Measurements from ENCODE around the gene PRR23E.

Gene PRR23E

GRCh38 chr3:127192576-127193232 lies at the start of gene PRR23E:
Gene PRR23E (plus strand): TSS chr3:127193131. CDS start chr3:127196686, 3,555 bp downstream.
- Histone ChIP-seq H3K4me1 (ENCODE audit: insufficient read depth, low read length) (no peaks in the 10 kb centered on the region), H3K9ac (ENCODE audit: low read length) (no peak within 1 kb of the TSS), H3K27ac (ENCODE audit: low read depth, low read length) (no peak within 1 kb of the TSS), H3K27me3 (ENCODE audit: control insufficient read depth in 1 of 2, insufficient read depth in 2 of 2, low read length in 2 of 2) (no peaks in the 10 kb centered on the region), H3K9me3 (ENCODE audit: low read length) (peaks cover 5% of the 10 kb centered on the region), H3K36me3 (ENCODE audit: insufficient read depth, low read length) (no peaks in the 10 kb centered on the region), H3K4me3 (ENCODE audit: low read depth in 1 of 2, low read length in 2 of 2) (no peak within 1 kb of the TSS)

- H3K9me3 ChIP-seq (ENCODE audit: low read length), result no peaks in the 10 kb centered on the region
- H3K27me3 ChIP-seq (ENCODE audit: control insufficient read depth in 1 of 2, insufficient read depth in 2 of 2, low read length in 2 of 2), result no peaks in the 10 kb centered on the region
- H3K27ac ChIP-seq (ENCODE audit: low read depth, low read length), result no peak overlapping the region
- H3K4me1 ChIP-seq (ENCODE audit: insufficient read depth, low read length), result no peaks in the 10 kb centered on the region
- H3K36me3 ChIP-seq (ENCODE audit: insufficient read depth, low read length), result no peaks in the 10 kb centered on the region
- H3K4me3 ChIP-seq (ENCODE audit: low read depth in 1 of 2, low read length in 2 of 2), result no peak overlapping the region
- H3K9ac ChIP-seq (ENCODE audit: low read length), result no peak overlapping the region
Observed at GRCh38 chr3:127143172-127143571, 49.8 kb upstream of the PRR23E start.

GRCh38 chr3:127144631-127145030 lies 48.3 kb upstream of the PRR23E start:
- H3K4me1 ChIP-seq (ENCODE audit: insufficient read depth, low read length), result no peaks in the 10 kb centered on the region
- H3K27ac ChIP-seq (ENCODE audit: low read depth, low read length), result no peak overlapping the region
- no peak overlapping the region for H3K4me3 ChIP-seq (ENCODE audit: low read depth in 1 of 2, low read length in 2 of 2)
- H3K36me3 ChIP-seq (ENCODE audit: insufficient read depth, low read length), result no peaks in the 10 kb centered on the region
- H3K9ac ChIP-seq (ENCODE audit: low read length), result no peak overlapping the region
- no peaks in the 10 kb centered on the region for H3K27me3 ChIP-seq (ENCODE audit: control insufficient read depth in 1 of 2, insufficient read depth in 2 of 2, low read length in 2 of 2)
- H3K9me3 ChIP-seq (ENCODE audit: low read length), result no peaks in the 10 kb centered on the region

- H3K9ac ChIP-seq (ENCODE audit: low read length), result no peak overlapping the region
Observed at GRCh38 chr3:127145266-127145665, 47.7 kb upstream of the PRR23E start.

GRCh38 chr3:127147291-127147885 lies 45.5 kb upstream of the PRR23E start:
- no peaks in the 10 kb centered on the region for H3K27me3 ChIP-seq (ENCODE audit: control insufficient read depth in 1 of 2, insufficient read depth in 2 of 2, low read length in 2 of 2)
- H3K9me3 ChIP-seq (ENCODE audit: low read length), result no peaks in the 10 kb centered on the region
- H3K4me1 ChIP-seq (ENCODE audit: insufficient read depth, low read length), result no peaks in the 10 kb centered on the region
- H3K27ac ChIP-seq (ENCODE audit: low read depth, low read length), result no peak overlapping the region
- no peak overlapping the region for H3K9ac ChIP-seq (ENCODE audit: low read length)
- no peaks in the 10 kb centered on the region for H3K36me3 ChIP-seq (ENCODE audit: insufficient read depth, low read length)
- no peak overlapping the region for H3K4me3 ChIP-seq (ENCODE audit: low read depth in 1 of 2, low read length in 2 of 2)

More at GRCh38 chr3:127145266-127145665, 47.7 kb upstream of the PRR23E start:
- Histone ChIP-seq H3K36me3 (ENCODE audit: insufficient read depth, low read length) (no peaks in the 10 kb centered on the region), H3K27ac (ENCODE audit: low read depth, low read length) (no peak overlapping the region), H3K27me3 (ENCODE audit: control insufficient read depth in 1 of 2, insufficient read depth in 2 of 2, low read length in 2 of 2) (no peaks in the 10 kb centered on the region), H3K4me1 (ENCODE audit: insufficient read depth, low read length) (no peaks in the 10 kb centered on the region), H3K9me3 (ENCODE audit: low read length) (no peaks in the 10 kb centered on the region), H3K4me3 (ENCODE audit: low read depth in 1 of 2, low read length in 2 of 2) (no peak overlapping the region)

- no peaks in the 10 kb centered on the region for H3K36me3 ChIP-seq (ENCODE audit: insufficient read depth, low read length)
- H3K9me3 ChIP-seq (ENCODE audit: low read length), result no peaks in the 10 kb centered on the region
- no peaks in the 10 kb centered on the region for H3K4me1 ChIP-seq (ENCODE audit: insufficient read depth, low read length)
- H3K27me3 ChIP-seq (ENCODE audit: control insufficient read depth in 1 of 2, insufficient read depth in 2 of 2, low read length in 2 of 2), result no peaks in the 10 kb centered on the region
- H3K9ac ChIP-seq (ENCODE audit: low read length), result no peak overlapping the region
- H3K27ac ChIP-seq (ENCODE audit: low read depth, low read length), result no peak overlapping the region
- H3K4me3 ChIP-seq (ENCODE audit: low read depth in 1 of 2, low read length in 2 of 2), result no peak overlapping the region
Observed at GRCh38 chr3:127149621-127150310, 43.2 kb upstream of the PRR23E start.

- H3K4me1 ChIP-seq (ENCODE audit: insufficient read depth, low read length), result no peaks in the 10 kb centered on the region
Observed at GRCh38 chr3:127150513-127151250, 42.2 kb upstream of the PRR23E start.

GRCh38 chr3:127151251-127151564 lies 41.7 kb upstream of the PRR23E start:
- H3K27me3 ChIP-seq (ENCODE audit: control insufficient read depth in 1 of 2, insufficient read depth in 2 of 2, low read length in 2 of 2), result no peaks in the 10 kb centered on the region

More at GRCh38 chr3:127150513-127151250, 42.2 kb upstream of the PRR23E start:
- no peak overlapping the region for H3K4me3 ChIP-seq (ENCODE audit: low read depth in 1 of 2, low read length in 2 of 2)
- no peak overlapping the region for H3K27ac ChIP-seq (ENCODE audit: low read depth, low read length)
- H3K27me3 ChIP-seq (ENCODE audit: control insufficient read depth in 1 of 2, insufficient read depth in 2 of 2, low read length in 2 of 2), result no peaks in the 10 kb centered on the region
- no peak overlapping the region for H3K9ac ChIP-seq (ENCODE audit: low read length)
- no peaks in the 10 kb centered on the region for H3K9me3 ChIP-seq (ENCODE audit: low read length)
- H3K36me3 ChIP-seq (ENCODE audit: insufficient read depth, low read length), result no peaks in the 10 kb centered on the region

GRCh38 chr3:127151992-127152650 lies 40.8 kb upstream of the PRR23E start:
- no peaks in the 10 kb centered on the region for H3K9me3 ChIP-seq (ENCODE audit: low read length)
- no peak overlapping the region for H3K9ac ChIP-seq (ENCODE audit: low read length)
- peaks cover 4% of the 10 kb centered on the region in 2 donors for H3K27me3 ChIP-seq (ENCODE audit: control insufficient read depth in 1 of 2, insufficient read depth in 2 of 2, low read length in 2 of 2)
- H3K36me3 ChIP-seq (ENCODE audit: insufficient read depth, low read length), result no peaks in the 10 kb centered on the region
- H3K27ac ChIP-seq (ENCODE audit: low read depth, low read length), result no peak overlapping the region
- no peaks in the 10 kb centered on the region for H3K4me1 ChIP-seq (ENCODE audit: insufficient read depth, low read length)
- no peak overlapping the region for H3K4me3 ChIP-seq (ENCODE audit: low read depth in 1 of 2, low read length in 2 of 2)

More at GRCh38 chr3:127151251-127151564, 41.7 kb upstream of the PRR23E start:
- H3K9me3 ChIP-seq (ENCODE audit: low read length), result no peaks in the 10 kb centered on the region
- no peak overlapping the region for H3K9ac ChIP-seq (ENCODE audit: low read length)
- no peak overlapping the region for H3K27ac ChIP-seq (ENCODE audit: low read depth, low read length)
- H3K36me3 ChIP-seq (ENCODE audit: insufficient read depth, low read length), result no peaks in the 10 kb centered on the region
- H3K4me1 ChIP-seq (ENCODE audit: insufficient read depth, low read length), result no peaks in the 10 kb centered on the region
- no peak overlapping the region for H3K4me3 ChIP-seq (ENCODE audit: low read depth in 1 of 2, low read length in 2 of 2)

GRCh38 chr3:127152684-127153505 lies 40.0 kb upstream of the PRR23E start:
- Histone ChIP-seq H3K9ac (ENCODE audit: low read length) (no peak overlapping the region), H3K4me3 (ENCODE audit: low read depth in 1 of 2, low read length in 2 of 2) (no peak overlapping the region), H3K27me3 (ENCODE audit: control insufficient read depth in 1 of 2, insufficient read depth in 2 of 2, low read length in 2 of 2) (peaks cover 6 to 12% of the 10 kb centered on the region in 2 donors), H3K9me3 (ENCODE audit: low read length) (no peaks in the 10 kb centered on the region), H3K4me1 (ENCODE audit: insufficient read depth, low read length) (no peaks in the 10 kb centered on the region), H3K27ac (ENCODE audit: low read depth, low read length) (no peak overlapping the region), H3K36me3 (ENCODE audit: insufficient read depth, low read length) (no peaks in the 10 kb centered on the region)

Measured in muscle layer of colon (tissue), 2 donors.